ENCODE results near the gene ATRNL1. TPM values are rescaled to one million over a fixed set of nuclear protein-coding genes. Genes with fewer than 3 reads are reported as not detected.

Gene ATRNL1
- polyA plus RNA-seq, 1 of the 3 experiments (the other 2 are of a cell fraction): 0.67 TPM

DNA sequence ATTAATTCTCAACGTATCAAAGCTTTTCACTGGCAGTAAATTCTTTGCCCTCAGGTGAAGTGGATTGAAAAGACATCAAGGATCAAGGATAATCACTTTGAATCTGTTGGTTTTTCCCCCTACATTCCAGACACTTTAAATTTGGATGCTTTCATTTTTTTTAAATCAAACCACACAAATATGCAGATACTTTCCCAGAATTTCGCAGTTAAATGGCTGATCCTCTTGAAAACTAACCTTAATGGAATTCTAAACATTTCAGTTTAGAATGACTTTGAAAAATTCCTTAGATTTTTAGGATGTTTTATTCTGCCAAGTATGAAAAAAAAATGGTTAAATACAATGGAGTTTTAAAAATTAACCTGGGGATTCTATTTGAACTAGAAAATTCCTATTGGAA is 853.9 kb downstream of the ATRNL1 start:
- Histone ChIP-seq H3K9ac (no peak overlapping the region), H3F3A (replicated peaks; ENCODE audit: insufficient read depth) (peaks cover 5% of the 10 kb centered on the region), H3K27ac (ENCODE audit: low read depth in 2 of 2, low read length in 1 of 2) (no peak overlapping the region; a peak in 2 of 4 replicates), H3K36me3 (replicated peaks in 1 of 2; ENCODE audit: control insufficient read depth in 1 of 2, insufficient read depth in 2 of 2, low read length in 1 of 2) (no peaks in the 10 kb centered on the region), H3K9me3 (no peaks in the 10 kb centered on the region), H3K4me2 (no peak overlapping the region), H3K9me2 (no peaks in the 10 kb centered on the region), H3K4me1 (ENCODE audit: control insufficient read depth in 1 of 2, insufficient read depth in 2 of 2, low read depth in 1 of 2, low read length in 1 of 2) (peaks cover 3 to 31% of the 10 kb centered on the region in 2 experiments; a peak in 3 of 4 replicates), H3K4me3 (ENCODE audit: low read depth in 2 of 2, low read length in 1 of 2) (no peak overlapping the region), H4K20me1 (ENCODE audit: insufficient read depth) (no peaks in the 10 kb centered on the region), H3K27me3 (ENCODE audit: insufficient read depth) (no peaks in the 10 kb centered on the region), H3K79me2 (ENCODE audit: insufficient read depth) (no peaks in the 10 kb centered on the region), H2AFZ (ENCODE audit: low read depth) (no peak overlapping the region)
- DNase-seq: no peak
- ChIA-PET CTCF (no interaction called here), POLR2A (no interaction called here)
- TF ChIP-seq POLR2AphosphoS5 (IDR thresholded peaks at IDR 0.05; ENCODE audit: low read depth, low read length) (no peak), SMC3 (IDR thresholded peaks at IDR 0.05; ENCODE audit: low read depth, low read length) (no peak), JUND (IDR thresholded peaks at IDR 0.05) (peak; percentile 34; the same call in 1 of the 2 replicates), GATA2 (CRISPR knock-in tag; IDR thresholded peaks at IDR 0.05) (no peak), TCF12 (IDR thresholded peaks at IDR 0.05) (peak; percentile 45), TEAD4 (IDR thresholded peaks at IDR 0.05; ENCODE audit: borderline replicate concordance, insufficient read depth) (peak; percentile 64; the same call in 1 of the 2 replicates), NFIC (IDR thresholded peaks at IDR 0.05; ENCODE audit: borderline replicate concordance) (peak; percentile 36; the same call in 1 of the 2 replicates), FOXM1 (IDR thresholded peaks at IDR 0.05; ENCODE audit: low read depth) (no peak), EP300 (IDR thresholded peaks at IDR 0.05; ENCODE audit: borderline replicate concordance in 1 of 2, low read depth in 1 of 2, low read length in 1 of 2) (peak in 1 of 2 experiments; percentile 66; a peak in 2 of 4 replicates)
- TF ChIP-seq, protein P1, sequence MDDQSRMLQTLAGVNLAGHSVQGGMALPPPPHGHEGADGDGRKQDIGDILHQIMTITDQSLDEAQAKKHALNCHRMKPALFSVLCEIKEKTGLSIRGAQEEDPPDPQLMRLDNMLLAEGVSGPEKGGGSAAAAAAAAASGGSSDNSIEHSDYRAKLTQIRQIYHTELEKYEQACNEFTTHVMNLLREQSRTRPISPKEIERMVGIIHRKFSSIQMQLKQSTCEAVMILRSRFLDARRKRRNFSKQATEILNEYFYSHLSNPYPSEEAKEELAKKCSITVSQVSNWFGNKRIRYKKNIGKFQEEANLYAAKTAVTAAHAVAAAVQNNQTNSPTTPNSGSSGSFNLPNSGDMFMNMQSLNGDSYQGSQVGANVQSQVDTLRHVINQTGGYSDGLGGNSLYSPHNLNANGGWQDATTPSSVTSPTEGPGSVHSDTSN (IDR thresholded peaks at IDR 0.05): peak; percentile 8; the same call in 1 of the 2 replicates
- 27% methylated on average over 2 of the region's 2 CpGs for WGBS (ENCODE audit: low lambda C conversion rate)

DNA sequence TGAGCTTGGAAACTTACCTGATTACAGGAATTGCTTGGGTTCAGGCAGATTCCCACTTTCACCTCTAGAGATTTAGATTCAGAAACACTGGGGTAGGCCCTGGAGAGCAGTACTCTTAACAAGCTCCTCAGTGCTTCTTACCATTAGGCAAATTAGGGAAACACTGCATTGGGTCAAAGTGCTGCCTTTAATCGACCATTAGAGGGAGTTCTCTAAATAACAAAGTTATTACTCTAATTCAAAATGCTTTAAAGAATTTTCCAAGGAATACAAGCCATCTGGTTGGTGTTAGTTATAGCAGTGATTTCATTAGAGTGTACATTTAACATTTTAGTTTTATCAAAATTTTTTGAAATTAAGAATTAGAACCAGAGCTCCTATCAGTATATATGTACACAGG is 855.3 kb downstream of the ATRNL1 start:
- no peak for DNase-seq
- H2AFZ ChIP-seq (ENCODE audit: low read depth): no peak overlapping the region
- no peak overlapping the region for H3K27ac ChIP-seq (ENCODE audit: low read depth in 2 of 2, low read length in 1 of 2)
- H3K27me3 ChIP-seq (ENCODE audit: insufficient read depth): no peaks in the 10 kb centered on the region
- no peaks in the 10 kb centered on the region for H3K9me2 ChIP-seq
- ChIA-PET POLR2A (no interaction called here), CTCF (interaction anchor here (0.7 to 1.9 kb wide), 5 partner anchors 9 to 345 kb away, joined by 3 to 6 read pairs (median 4); no protein-coding TSS in a partner anchor)
- H3K36me3 ChIP-seq (replicated peaks in 1 of 2; ENCODE audit: control insufficient read depth in 1 of 2, insufficient read depth in 2 of 2, low read length in 1 of 2): no peaks in the 10 kb centered on the region
- H3K4me2 ChIP-seq: no peak overlapping the region
- WGBS (ENCODE audit: low lambda C conversion rate): 28% methylated on average over 1 of the region's 1 CpG
- no peak overlapping the region for H3K4me3 ChIP-seq (ENCODE audit: low read depth in 2 of 2, low read length in 1 of 2)
- peaks cover 0 to 25% of the 10 kb centered on the region in 2 experiments; a peak in 3 of 4 replicates for H3K4me1 ChIP-seq (ENCODE audit: control insufficient read depth in 1 of 2, insufficient read depth in 2 of 2, low read depth in 1 of 2, low read length in 1 of 2)
- no peaks in the 10 kb centered on the region for H4K20me1 ChIP-seq (ENCODE audit: insufficient read depth)
- peaks cover 5% of the 10 kb centered on the region for H3F3A ChIP-seq (replicated peaks; ENCODE audit: insufficient read depth)
- no peaks in the 10 kb centered on the region for H3K9me3 ChIP-seq
- no peaks in the 10 kb centered on the region for H3K79me2 ChIP-seq (ENCODE audit: insufficient read depth)
- H3K9ac ChIP-seq: no peak overlapping the region
- peak; percentile 29; the same call in 1 of the 2 replicates for TF ChIP-seq RAD21 (IDR thresholded peaks at IDR 0.05; ENCODE audit: low read length)
- no peak for TF ChIP-seq RXRA (IDR thresholded peaks at IDR 0.05; ENCODE audit: borderline replicate concordance, low read depth)
- TF ChIP-seq, protein P2, sequence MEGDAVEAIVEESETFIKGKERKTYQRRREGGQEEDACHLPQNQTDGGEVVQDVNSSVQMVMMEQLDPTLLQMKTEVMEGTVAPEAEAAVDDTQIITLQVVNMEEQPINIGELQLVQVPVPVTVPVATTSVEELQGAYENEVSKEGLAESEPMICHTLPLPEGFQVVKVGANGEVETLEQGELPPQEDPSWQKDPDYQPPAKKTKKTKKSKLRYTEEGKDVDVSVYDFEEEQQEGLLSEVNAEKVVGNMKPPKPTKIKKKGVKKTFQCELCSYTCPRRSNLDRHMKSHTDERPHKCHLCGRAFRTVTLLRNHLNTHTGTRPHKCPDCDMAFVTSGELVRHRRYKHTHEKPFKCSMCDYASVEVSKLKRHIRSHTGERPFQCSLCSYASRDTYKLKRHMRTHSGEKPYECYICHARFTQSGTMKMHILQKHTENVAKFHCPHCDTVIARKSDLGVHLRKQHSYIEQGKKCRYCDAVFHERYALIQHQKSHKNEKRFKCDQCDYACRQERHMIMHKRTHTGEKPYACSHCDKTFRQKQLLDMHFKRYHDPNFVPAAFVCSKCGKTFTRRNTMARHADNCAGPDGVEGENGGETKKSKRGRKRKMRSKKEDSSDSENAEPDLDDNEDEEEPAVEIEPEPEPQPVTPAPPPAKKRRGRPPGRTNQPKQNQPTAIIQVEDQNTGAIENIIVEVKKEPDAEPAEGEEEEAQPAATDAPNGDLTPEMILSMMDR (IDR thresholded peaks at IDR 0.05): peak; percentile 50
